Neural crest cell (in vitro differentiated cells): Measurements from ENCODE around the gene EPAS1. TPM values are rescaled to one million over a fixed set of nuclear protein-coding genes. Genes with fewer than 3 reads are reported as not detected.

Experiments
- DNase-seq: peaks from one replicate; pipeline ENCODE4 v3.0.0; 2021; ENCODE audit warnings: low read depth, mixed read lengths, low spot score
- H3K27ac Mint-ChIP-seq: one replicate; pipeline ENCODE4 v1.8.0; 2021; ENCODE audit warnings: mild to moderate bottlenecking, mixed read lengths; ENCODE audit not compliant: unreplicated experiment
- H3K27me3 Mint-ChIP-seq: 2 replicates; pipeline ENCODE4 v1.8.0; 2021; ENCODE audit warnings: low read depth, mild to moderate bottlenecking, mixed read lengths
- H3K36me3 Mint-ChIP-seq: 2 replicates; pipeline ENCODE4 v1.8.0; 2021; ENCODE audit warnings: low read depth, mild to moderate bottlenecking, mixed read lengths
- H3K4me1 Mint-ChIP-seq: 2 replicates; pipeline ENCODE4 v1.8.0; 2021; ENCODE audit warnings: mixed read lengths
- H3K4me3 Mint-ChIP-seq: one replicate; pipeline ENCODE4 v1.8.0; 2021; ENCODE audit warnings: mild to moderate bottlenecking, mixed read lengths
- H3K9me3 Mint-ChIP-seq: 2 replicates; pipeline ENCODE4 v1.8.0; 2021; ENCODE audit warnings: mixed read lengths
- total RNA-seq: library from RNA; stranded (reverse); gene quantifications from 2 replicates; pipeline ENCODE4 v1.2.1, GENCODE V29; 2021
- TF ChIP-seq, protein P1 (sequence below): fragments of 200-600 bp; sonication (generic); conservative IDR thresholded peaks from 2 replicates; pipeline ENCODE4 v1.5.0; 2021; ENCODE audit warnings: antibody characterized with exemption, mild to moderate bottlenecking

The EPAS1 gene
- total RNA-seq, 1 donor from 2014 or later, result 0.14 TPM

DNA sequence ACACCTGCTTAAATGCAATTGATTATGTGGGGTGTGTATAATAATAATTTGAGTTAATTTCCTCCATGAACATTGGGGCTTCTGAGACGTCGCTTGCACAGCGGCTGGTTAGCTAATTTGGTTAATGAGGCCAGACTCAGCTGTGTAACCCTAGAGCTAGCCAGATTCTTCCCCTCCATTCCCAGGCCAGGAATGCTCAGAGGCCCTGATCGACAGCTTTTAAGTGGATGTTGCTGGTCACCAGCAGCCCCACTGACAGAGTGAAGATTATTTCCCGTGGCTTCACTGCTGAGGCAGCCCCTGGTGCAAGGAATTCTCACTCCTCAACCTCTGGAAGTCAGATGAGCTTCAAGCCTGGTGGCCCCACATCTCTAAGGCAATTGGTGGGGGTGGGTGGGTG lies 12.4 kb upstream of the EPAS1 start:
- Mint-ChIP-seq H3K4me3 (no peak overlapping the region), H3K27me3 (peaks cover 25% of the 10 kb centered on the region), H3K4me1 (no peaks in the 10 kb centered on the region), H3K27ac (no peak overlapping the region), H3K9me3 (no peaks in the 10 kb centered on the region), H3K36me3 (no peaks in the 10 kb centered on the region)
- TF ChIP-seq, protein P1, sequence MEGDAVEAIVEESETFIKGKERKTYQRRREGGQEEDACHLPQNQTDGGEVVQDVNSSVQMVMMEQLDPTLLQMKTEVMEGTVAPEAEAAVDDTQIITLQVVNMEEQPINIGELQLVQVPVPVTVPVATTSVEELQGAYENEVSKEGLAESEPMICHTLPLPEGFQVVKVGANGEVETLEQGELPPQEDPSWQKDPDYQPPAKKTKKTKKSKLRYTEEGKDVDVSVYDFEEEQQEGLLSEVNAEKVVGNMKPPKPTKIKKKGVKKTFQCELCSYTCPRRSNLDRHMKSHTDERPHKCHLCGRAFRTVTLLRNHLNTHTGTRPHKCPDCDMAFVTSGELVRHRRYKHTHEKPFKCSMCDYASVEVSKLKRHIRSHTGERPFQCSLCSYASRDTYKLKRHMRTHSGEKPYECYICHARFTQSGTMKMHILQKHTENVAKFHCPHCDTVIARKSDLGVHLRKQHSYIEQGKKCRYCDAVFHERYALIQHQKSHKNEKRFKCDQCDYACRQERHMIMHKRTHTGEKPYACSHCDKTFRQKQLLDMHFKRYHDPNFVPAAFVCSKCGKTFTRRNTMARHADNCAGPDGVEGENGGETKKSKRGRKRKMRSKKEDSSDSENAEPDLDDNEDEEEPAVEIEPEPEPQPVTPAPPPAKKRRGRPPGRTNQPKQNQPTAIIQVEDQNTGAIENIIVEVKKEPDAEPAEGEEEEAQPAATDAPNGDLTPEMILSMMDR, result no peak
- DNase-seq, result no peak

DNA sequence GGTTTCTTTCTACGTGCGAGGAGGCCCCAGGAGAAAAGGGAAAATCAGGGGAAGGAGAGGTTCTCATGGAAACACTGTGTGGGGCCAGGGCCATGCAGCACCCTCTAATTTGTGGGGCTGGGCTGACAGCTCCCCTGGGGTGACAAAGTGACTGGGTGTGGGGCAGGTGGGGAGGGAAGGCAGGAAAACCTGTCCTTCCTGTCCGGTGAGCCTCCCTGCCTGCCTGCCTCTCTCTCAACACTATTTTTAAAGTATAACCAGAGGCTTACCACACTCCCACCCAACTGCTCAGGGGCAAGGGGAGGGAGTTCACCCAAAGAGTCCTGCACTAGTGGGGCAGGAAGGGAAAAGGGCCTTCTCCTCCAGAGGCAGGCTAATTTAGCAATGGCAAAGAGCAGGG lies 10.5 kb upstream of the EPAS1 start:
- TF ChIP-seq, protein P1, result no peak
- Mint-ChIP-seq H3K9me3 (no peaks in the 10 kb centered on the region), H3K4me3 (no peak overlapping the region), H3K27ac (no peak overlapping the region), H3K27me3 (peaks cover 33% of the 10 kb centered on the region), H3K36me3 (no peaks in the 10 kb centered on the region), H3K4me1 (no peaks in the 10 kb centered on the region)
- no peak for DNase-seq

DNA sequence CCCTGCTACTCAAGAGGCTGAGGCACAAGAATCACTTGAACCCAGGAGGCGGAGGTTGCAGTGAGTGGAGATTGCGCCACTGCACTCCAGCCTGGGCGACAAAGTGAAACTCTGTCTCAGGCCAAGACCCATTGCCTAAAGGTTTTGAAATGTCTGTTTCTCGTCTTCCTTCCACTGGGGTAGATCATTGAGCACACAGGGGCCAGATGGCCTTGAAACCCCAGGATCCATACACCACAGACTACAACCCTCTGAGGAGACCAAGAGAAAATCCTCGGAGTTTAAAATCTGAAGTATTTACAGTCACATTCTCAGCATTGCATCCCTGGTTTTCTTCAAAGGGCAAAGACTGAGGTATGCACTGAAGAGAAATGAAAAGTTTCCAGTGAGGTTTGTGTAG lies 7.1 kb upstream of the EPAS1 start:
- Mint-ChIP-seq H3K4me1 (no peaks in the 10 kb centered on the region), H3K9me3 (no peaks in the 10 kb centered on the region), H3K27me3 (peaks cover 52% of the 10 kb centered on the region), H3K36me3 (no peaks in the 10 kb centered on the region), H3K4me3 (no peak overlapping the region), H3K27ac (no peak overlapping the region)
- DNase-seq, result no peak
- TF ChIP-seq, protein P1, result no peak

DNA sequence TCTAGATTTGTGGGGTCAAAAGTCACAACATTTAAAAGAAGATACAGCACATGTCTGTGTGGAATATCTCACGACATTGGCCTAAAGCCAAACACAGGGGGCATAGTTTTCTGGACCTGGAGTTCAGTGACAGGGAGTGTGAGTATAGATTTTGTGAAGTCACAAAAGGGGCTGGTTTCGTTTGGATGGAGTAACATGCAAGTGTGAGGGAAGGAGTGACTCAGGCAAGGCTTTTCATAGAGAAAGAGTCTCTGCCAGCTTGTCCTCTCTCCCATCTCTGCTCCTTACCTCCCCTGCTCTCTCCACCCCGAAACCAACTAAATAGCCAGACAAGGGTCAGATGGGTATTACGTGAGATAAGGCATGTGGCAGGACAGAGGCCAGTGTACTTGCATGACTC lies 3.7 kb upstream of the EPAS1 start:
- peaks cover 7% of the 10 kb centered on the region for H3K4me1 Mint-ChIP-seq
- H3K27ac Mint-ChIP-seq, result no peak overlapping the region
- DNase-seq, result no peak
- H3K27me3 Mint-ChIP-seq, result peaks cover 77% of the 10 kb centered on the region
- H3K4me3 Mint-ChIP-seq, result no peak overlapping the region
- no peaks in the 10 kb centered on the region for H3K9me3 Mint-ChIP-seq
- TF ChIP-seq, protein P1, result no peak
- H3K36me3 Mint-ChIP-seq, result no peaks in the 10 kb centered on the region

DNA sequence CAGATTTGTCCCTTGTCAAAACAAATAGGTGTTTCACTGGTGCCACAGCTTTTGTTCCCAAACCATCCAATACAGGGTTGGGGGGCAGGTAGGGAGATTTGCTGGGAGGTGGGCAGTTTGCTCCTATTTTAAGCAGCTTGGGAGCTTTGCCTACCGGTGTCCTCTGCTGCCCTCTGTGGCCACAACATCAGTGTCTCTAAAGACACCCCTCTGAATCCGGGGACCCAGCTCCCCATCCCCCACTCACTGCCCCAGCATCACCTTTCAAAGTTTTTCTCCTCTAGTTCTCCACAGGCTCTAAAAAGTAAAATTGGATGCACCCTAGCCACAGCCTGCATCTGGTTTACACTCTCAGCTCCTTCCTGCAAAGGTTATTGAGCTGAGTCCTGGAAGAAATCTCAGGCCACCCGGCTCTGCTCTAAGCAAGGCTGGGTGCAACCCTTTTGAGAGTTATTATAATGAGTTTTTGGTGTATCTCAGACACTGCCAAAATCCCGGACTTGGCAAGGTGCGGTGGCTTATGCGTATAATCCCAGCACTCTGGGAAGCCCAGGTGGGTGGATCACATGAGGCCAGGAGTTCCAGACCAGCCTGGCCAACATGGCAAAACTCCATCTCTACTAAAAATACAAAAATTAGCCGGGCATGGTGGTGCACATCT lies 2.9 kb upstream of the EPAS1 start:
- no peak for DNase-seq
- Mint-ChIP-seq H3K27ac (no peak overlapping the region), H3K9me3 (no peaks in the 10 kb centered on the region), H3K4me3 (peak overlapping the region; percentile 70), H3K4me1 (peaks cover 13% of the 10 kb centered on the region), H3K27me3 (peaks cover 82% of the 10 kb centered on the region), H3K36me3 (no peaks in the 10 kb centered on the region)
- TF ChIP-seq, protein P1, result peak; percentile 37
